Measurements from ENCODE around the gene FMNL3. TPM values are rescaled to one million over a fixed set of nuclear protein-coding genes. Genes with fewer than 3 reads are reported as not detected.
"Not testable (repeated sequence)": the region's sequence is repeated elsewhere in the genome, so short reads cannot be mapped to it uniquely, and the experiment has no call there.

The FMNL3 gene
- total RNA-seq, 4 donors from 2014 or later, result 48.3 to 64.2 (median 58.9) TPM

GRCh38 chr12:49733219-49734017 lies 26.2 kb upstream of the FMNL3 start:
- Histone ChIP-seq H3K36me3 (no peaks in the 10 kb centered on the region), H3K4me1 (no peaks in the 10 kb centered on the region), H3K27me3 (no peaks in the 10 kb centered on the region), H3K9me3 (no peaks in the 10 kb centered on the region), H3K27ac (no peak overlapping the region), H3K4me3 (no peak overlapping the region)
- DNase-seq (ENCODE audit: low spot score in 2 of 2), result no peak
- TF ChIP-seq CTCF (IDR thresholded peaks at IDR 0.05), result no peak
- 64 to 68% methylated on average over 10 of the region's 10 CpGs for WGBS, 2 donors

GRCh38 chr12:49730568-49731101 lies 23.4 kb upstream of the FMNL3 start:
- Histone ChIP-seq H3K4me1 (no peaks in the 10 kb centered on the region), H3K36me3 (no peaks in the 10 kb centered on the region), H3K27me3 (no peaks in the 10 kb centered on the region), H3K9me3 (no peaks in the 10 kb centered on the region), H3K27ac (no peak overlapping the region), H3K4me3 (no peak overlapping the region)
- no peak for TF ChIP-seq CTCF (IDR thresholded peaks at IDR 0.05)
- no peak for TF ChIP-seq EP300 (IDR thresholded peaks at IDR 0.05)
- TF ChIP-seq POLR2A (IDR thresholded peaks at IDR 0.05), result no peak
- no peak for DNase-seq (ENCODE audit: low spot score in 2 of 2)
- WGBS, 2 donors, result 89 to 92% methylated on average over 3 of the region's 3 CpGs

- DNase-seq (ENCODE audit: low spot score in 2 of 2), result no peak
- 73 to 76% methylated on average over 1 of the region's 1 CpG for WGBS, 2 donors
Measured at GRCh38 chr12:49730050-49730449, 22.8 kb upstream of the FMNL3 start.

GRCh38 chr12:49728446-49728845 lies 21.2 kb upstream of the FMNL3 start:
- no peak overlapping the region for H3K4me3 ChIP-seq
- H3K36me3 ChIP-seq, result no peaks in the 10 kb centered on the region
- no peaks in the 10 kb centered on the region for H3K27me3 ChIP-seq
- 86 to 93% methylated on average over 3 of the region's 3 CpGs for WGBS, 2 donors
- TF ChIP-seq CTCF (IDR thresholded peaks at IDR 0.05) (no peak), EP300 (IDR thresholded peaks at IDR 0.05) (no peak), POLR2A (IDR thresholded peaks at IDR 0.05) (no peak)
- no peak overlapping the region for H3K27ac ChIP-seq
- DNase-seq (ENCODE audit: low spot score in 2 of 2), result no peak
- H3K9me3 ChIP-seq, result no peaks in the 10 kb centered on the region
- H3K4me1 ChIP-seq, result no peaks in the 10 kb centered on the region

More at GRCh38 chr12:49730050-49730449, 22.8 kb upstream of the FMNL3 start:
- Histone ChIP-seq H3K27ac (no peak overlapping the region), H3K9me3 (no peaks in the 10 kb centered on the region), H3K36me3 (no peaks in the 10 kb centered on the region), H3K27me3 (no peaks in the 10 kb centered on the region), H3K4me1 (no peaks in the 10 kb centered on the region), H3K4me3 (no peak overlapping the region)
- no peak for TF ChIP-seq CTCF (IDR thresholded peaks at IDR 0.05)
- no peak for TF ChIP-seq POLR2A (IDR thresholded peaks at IDR 0.05)
- TF ChIP-seq EP300 (IDR thresholded peaks at IDR 0.05), result no peak

- 75 to 95% methylated on average over 3 of the region's 3 CpGs for WGBS, 2 donors
- not testable (repeated sequence) for H3K36me3 ChIP-seq; H3K27ac ChIP-seq; DNase-seq (ENCODE audit: low spot score in 2 of 2); H3K9me3 ChIP-seq; H3K4me1 ChIP-seq; H3K4me3 ChIP-seq; H3K27me3 ChIP-seq
Measured at GRCh38 chr12:49721355-49721754, 14.2 kb upstream of the FMNL3 start.
